NCI-H510A treated with DMSO at 0.1 percent for 48 hours (cell line): ENCODE measurements around the gene FNDC8.
A peak's percentile ranks its signal among the peaks of the same experiment; 100 is the strongest.
"Not testable (repeated sequence)": the region's sequence is repeated elsewhere in the genome, so short reads cannot be mapped to it uniquely, and the experiment has no call there.

ENCODE experiments used
- DNase-seq: peaks from one replicate; lab custom pipeline; 2025; lab: John Stamatoyannopoulos, UW

Gene FNDC8

GRCh38 chr17:35095741-35096140 lies 25.7 kb upstream of the FNDC8 start:
- no peak for DNase-seq

- no peak for DNase-seq
These were observed 23.6 kb upstream of the FNDC8 start for GRCh38 chr17:35097776-35098175.

- DNase-seq: no peak
These were observed 21.5 kb upstream of the FNDC8 start for GRCh38 chr17:35099908-35100307.

- DNase-seq: no peak
These were observed 20.4 kb upstream of the FNDC8 start for GRCh38 chr17:35101036-35101435.

GRCh38 chr17:35101725-35102124 lies 19.7 kb upstream of the FNDC8 start:
- no peak for DNase-seq

GRCh38 chr17:35103271-35103670 lies 18.1 kb upstream of the FNDC8 start:
- DNase-seq: no peak

GRCh38 chr17:35104844-35105450 lies 16.5 kb upstream of the FNDC8 start:
- DNase-seq: no peak

- not testable (repeated sequence) for DNase-seq
These were observed 10.6 kb upstream of the FNDC8 start for GRCh38 chr17:35110791-35111190.

GRCh38 chr17:35116845-35117244 lies 4.6 kb upstream of the FNDC8 start:
- no peak for DNase-seq

- DNase-seq: no peak
These were observed 3.4 kb upstream of the FNDC8 start for GRCh38 chr17:35117984-35118383.

- DNase-seq: peak; percentile 67
These were observed 1.8 kb upstream of the FNDC8 start, which contains the start of gene RAD51D for GRCh38 chr17:35119370-35120165. Gene RAD51D (minus strand): TSS chr17:35119860. CDS start chr17:35119613, 247 bp downstream.

- no peak for DNase-seq
These were observed 6.5 kb downstream of the FNDC8 start for GRCh38 chr17:35127751-35128514.

GRCh38 chr17:35129154-35129972 lies 7.9 kb downstream of the FNDC8 start:
- no peak for DNase-seq

GRCh38 chr17:35129973-35130351 lies 8.5 kb downstream of the FNDC8 start:
- no peak for DNase-seq

GRCh38 chr17:35130392-35130791 lies 9.0 kb downstream of the FNDC8 start:
- DNase-seq: no peak

- DNase-seq: no peak
These were observed 10.7 kb downstream of the FNDC8 start for GRCh38 chr17:35132099-35132498.

- no peak for DNase-seq
These were observed 11.6 kb downstream of the FNDC8 start for GRCh38 chr17:35132816-35133550.

GRCh38 chr17:35135322-35135721 lies 13.9 kb downstream of the FNDC8 start:
- DNase-seq: no peak

GRCh38 chr17:35138218-35138617 lies 16.8 kb downstream of the FNDC8 start:
- no peak for DNase-seq

GRCh38 chr17:35141681-35142466 lies 20.5 kb downstream of the FNDC8 start, which contains the start of gene NLE1:
Gene NLE1 (minus strand): TSS chr17:35142303. CDS start chr17:35142275, 28 bp downstream.
- DNase-seq: peak; percentile 66
